Hematopoietic multipotent progenitor cell (in vitro differentiated cells): ENCODE data around the gene RASAL1. TPM values are rescaled to one million over a fixed set of nuclear protein-coding genes. Genes with fewer than 3 reads are reported as not detected.

Experiments used
- DNase-seq, 3 donors: peaks; one replicate each; pipeline ENCODE4 v3.0.0-alpha.2; 2011 to 2015; ENCODE audit warnings: low read depth in 2 of 3, low spot score in 2 of 3
- total RNA-seq: library from RNA; depleted of rRNA; stranded (reverse); fragments of >200 nt; gene quantifications from one replicate; pipeline ENCODE4 v1.2.3, GENCODE V29; 2012

Gene RASAL1, protein sequence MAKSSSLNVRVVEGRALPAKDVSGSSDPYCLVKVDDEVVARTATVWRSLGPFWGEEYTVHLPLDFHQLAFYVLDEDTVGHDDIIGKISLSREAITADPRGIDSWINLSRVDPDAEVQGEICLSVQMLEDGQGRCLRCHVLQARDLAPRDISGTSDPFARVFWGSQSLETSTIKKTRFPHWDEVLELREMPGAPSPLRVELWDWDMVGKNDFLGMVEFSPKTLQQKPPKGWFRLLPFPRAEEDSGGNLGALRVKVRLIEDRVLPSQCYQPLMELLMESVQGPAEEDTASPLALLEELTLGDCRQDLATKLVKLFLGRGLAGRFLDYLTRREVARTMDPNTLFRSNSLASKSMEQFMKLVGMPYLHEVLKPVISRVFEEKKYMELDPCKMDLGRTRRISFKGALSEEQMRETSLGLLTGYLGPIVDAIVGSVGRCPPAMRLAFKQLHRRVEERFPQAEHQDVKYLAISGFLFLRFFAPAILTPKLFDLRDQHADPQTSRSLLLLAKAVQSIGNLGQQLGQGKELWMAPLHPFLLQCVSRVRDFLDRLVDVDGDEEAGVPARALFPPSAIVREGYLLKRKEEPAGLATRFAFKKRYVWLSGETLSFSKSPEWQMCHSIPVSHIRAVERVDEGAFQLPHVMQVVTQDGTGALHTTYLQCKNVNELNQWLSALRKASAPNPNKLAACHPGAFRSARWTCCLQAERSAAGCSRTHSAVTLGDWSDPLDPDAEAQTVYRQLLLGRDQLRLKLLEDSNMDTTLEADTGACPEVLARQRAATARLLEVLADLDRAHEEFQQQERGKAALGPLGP
- 0.27 TPM for total RNA-seq

GRCh38 chr12:113135178-113136127, at the start of gene RASAL1:
TSS of gene RASAL1 (minus strand) at chr12:113135761. CDS start at chr12:113135462, 299 bp downstream.
- peak; percentile 58 to 89 (median 86) for DNase-seq

GRCh38 chr12:113184900-113185179, 49.3 kb upstream of the RASAL1 start:
- DNase-seq = peak; percentile 77 to 93 (median 89)

GRCh38 chr12:113184098-113184899, 48.7 kb upstream of the RASAL1 start:
- no peak for DNase-seq

DNA sequence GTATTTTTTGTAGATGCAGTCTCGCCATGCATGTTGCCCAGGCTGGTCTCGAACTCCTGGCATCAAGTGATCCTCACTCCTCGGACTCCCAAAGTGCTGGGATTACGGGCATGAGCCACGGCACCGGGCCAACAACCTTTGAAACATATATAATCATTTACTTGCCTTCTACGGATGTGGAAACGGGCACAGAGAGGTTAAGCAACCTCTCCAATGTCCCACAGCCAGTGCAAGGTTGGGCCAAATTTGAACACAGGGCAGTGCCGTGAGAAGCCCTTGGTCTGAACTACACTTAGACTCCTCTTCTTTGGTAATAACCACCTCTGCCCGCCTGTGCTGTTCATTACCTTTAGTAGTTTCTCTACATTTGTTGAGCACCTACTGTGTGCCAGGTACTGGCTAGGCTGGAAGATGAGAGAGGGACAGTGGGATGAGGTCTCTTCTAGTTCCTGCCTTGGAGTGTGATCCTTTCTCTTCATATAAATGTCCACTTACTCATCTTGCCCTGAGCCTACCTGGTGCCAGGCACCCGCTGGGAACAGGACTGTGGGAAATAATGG, 47.5 kb upstream of the RASAL1 start:
- no peak for DNase-seq

GRCh38 chr12:113181975-113182374, 46.4 kb upstream of the RASAL1 start:
- no peak for DNase-seq

- no peak for DNase-seq
These were observed 44.8 kb upstream of the RASAL1 start for GRCh38 chr12:113180333-113180732.

- no peak for DNase-seq
These were observed 43.5 kb upstream of the RASAL1 start for GRCh38 chr12:113179023-113179422.

GRCh38 chr12:113174461-113175384, 39.2 kb upstream of the RASAL1 start:
- DNase-seq = peak; percentile 54 to 76 (median 59)

GRCh38 chr12:113173081-113173698, 37.6 kb upstream of the RASAL1 start:
- DNase-seq = no peak

DNA sequence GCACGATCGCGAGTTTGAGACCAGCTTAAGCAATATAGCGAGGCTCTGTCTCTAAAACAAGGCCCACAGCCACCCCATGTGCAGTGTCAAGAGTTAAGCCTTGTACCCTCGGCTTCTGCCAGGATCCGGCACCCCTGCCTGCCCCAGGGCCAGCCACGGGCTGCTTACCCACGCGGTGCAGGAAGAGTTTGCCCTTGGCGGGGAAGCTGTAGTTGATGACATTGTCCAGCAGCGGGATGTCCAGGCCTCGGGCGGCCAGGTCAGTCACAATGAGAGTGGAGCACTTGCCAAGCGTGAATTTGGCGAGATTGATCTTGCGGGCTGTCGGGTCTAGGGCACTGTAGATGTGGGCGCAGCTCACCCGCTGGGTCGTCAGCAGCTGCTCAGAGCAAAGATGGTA, 36.6 kb upstream of the RASAL1 start:
- no peak for DNase-seq

DNA sequence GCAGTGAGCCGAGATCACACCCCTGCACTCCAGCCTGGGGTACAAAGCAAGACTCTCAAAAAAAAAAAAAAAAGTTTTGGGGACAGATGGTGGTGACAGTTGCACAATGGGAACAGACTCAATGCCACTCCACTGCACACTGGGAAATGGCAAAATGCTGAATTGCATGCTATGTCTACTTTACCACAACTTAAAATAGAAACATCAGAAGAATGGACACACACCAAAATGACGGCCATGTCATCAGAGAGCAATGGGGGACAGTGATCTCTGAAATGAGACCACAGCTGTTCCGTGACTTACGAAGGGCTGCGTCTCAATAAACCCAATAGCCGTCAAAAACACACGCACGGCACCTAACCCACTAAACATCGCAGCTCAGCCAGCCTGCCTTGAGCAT, 36.0 kb upstream of the RASAL1 start:
- DNase-seq = no peak

GRCh38 chr12:113170926-113171325, 35.4 kb upstream of the RASAL1 start:
- no peak for DNase-seq

GRCh38 chr12:113170457-113170856, 34.9 kb upstream of the RASAL1 start:
- no peak for DNase-seq

DNA sequence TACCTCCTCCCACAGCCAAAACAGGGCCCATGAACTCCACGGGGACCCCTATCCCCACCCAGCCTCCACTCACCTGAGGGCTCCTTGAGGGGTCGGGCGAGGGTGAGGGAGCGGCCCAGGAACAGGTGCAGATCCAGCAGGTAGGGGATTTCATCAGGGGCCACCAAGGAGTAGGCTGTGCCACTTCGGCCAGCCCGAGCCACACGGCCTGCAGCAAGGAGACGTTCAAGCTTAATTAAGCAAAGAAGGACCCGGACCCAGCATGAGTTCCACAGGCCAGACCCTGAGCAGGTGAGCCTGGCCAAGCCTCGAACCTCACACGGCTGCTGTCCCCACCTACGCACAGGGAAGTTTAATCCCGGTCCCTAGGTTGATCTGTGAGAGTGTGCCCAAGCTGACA, 34.1 kb upstream of the RASAL1 start:
- no peak for DNase-seq

GRCh38 chr12:113167868-113168267, 32.3 kb upstream of the RASAL1 start:
- no peak for DNase-seq

GRCh38 chr12:113165521-113166450, 30.2 kb upstream of the RASAL1 start:
- no peak for DNase-seq

GRCh38 chr12:113164014-113164413, 28.5 kb upstream of the RASAL1 start:
- no peak for DNase-seq
